IMR-90 (cell line): Measurements from ENCODE around the gene UBR4.

ENCODE experiments used
- CEBPB ChIP-seq: IDR thresholded peaks from 2 replicates; pipeline ENCODE4 v1.6.1; 2012; ENCODE audit warnings: low read depth, low read length, improper control_type of control experiment
- CHD1 ChIP-seq: IDR thresholded peaks from 2 replicates; pipeline ENCODE4 v1.6.1; 2012; ENCODE audit warnings: low read depth, low read length, improper control_type of control experiment
- FOS ChIP-seq: fragments of 150-350 bp; IDR thresholded peaks from 2 replicates; pipeline ENCODE4 v1.6.1; 2016; ENCODE audit warnings: low read depth, low read length
- MAZ ChIP-seq: IDR thresholded peaks from 2 replicates; pipeline ENCODE4 v1.6.1; 2012; ENCODE audit warnings: low read depth, mild to moderate bottlenecking, low read length, improper control_type of control experiment, moderate library complexity, borderline replicate concordance
- MXI1 ChIP-seq: IDR thresholded peaks from 2 replicates; pipeline ENCODE4 v1.6.1; 2012; ENCODE audit warnings: low read depth, mild to moderate bottlenecking, low read length, moderate library complexity, borderline replicate concordance
- POLR2A ChIP-seq: IDR thresholded peaks from 2 replicates; pipeline ENCODE4 v1.6.1; 2012; ENCODE audit warnings: mild to moderate bottlenecking, low read depth, low read length
- RAD21 ChIP-seq: IDR thresholded peaks from 2 replicates; pipeline ENCODE4 v1.6.1; 2012; ENCODE audit warnings: low read length, improper control_type of control experiment
- RFX5 ChIP-seq: IDR thresholded peaks from 2 replicates; pipeline ENCODE4 v1.8.0; 2012; ENCODE audit warnings: low read depth, mild to moderate bottlenecking, low read length, moderate library complexity
- TF ChIP-seq, protein P1 (sequence below): conservative IDR thresholded peaks from 2 replicates; pipeline ENCODE4 v1.5.1; 2012; ENCODE audit warnings: mild to moderate bottlenecking, low read depth, low read length, improper control_type of control experiment
- TF ChIP-seq, protein P2 (sequence below): fragments of 150-350 bp; IDR thresholded peaks from 2 replicates; pipeline ENCODE4 v1.6.1; 2016; ENCODE audit warnings: low read depth, mild to moderate bottlenecking, low read length, moderate library complexity, borderline replicate concordance

DNA sequence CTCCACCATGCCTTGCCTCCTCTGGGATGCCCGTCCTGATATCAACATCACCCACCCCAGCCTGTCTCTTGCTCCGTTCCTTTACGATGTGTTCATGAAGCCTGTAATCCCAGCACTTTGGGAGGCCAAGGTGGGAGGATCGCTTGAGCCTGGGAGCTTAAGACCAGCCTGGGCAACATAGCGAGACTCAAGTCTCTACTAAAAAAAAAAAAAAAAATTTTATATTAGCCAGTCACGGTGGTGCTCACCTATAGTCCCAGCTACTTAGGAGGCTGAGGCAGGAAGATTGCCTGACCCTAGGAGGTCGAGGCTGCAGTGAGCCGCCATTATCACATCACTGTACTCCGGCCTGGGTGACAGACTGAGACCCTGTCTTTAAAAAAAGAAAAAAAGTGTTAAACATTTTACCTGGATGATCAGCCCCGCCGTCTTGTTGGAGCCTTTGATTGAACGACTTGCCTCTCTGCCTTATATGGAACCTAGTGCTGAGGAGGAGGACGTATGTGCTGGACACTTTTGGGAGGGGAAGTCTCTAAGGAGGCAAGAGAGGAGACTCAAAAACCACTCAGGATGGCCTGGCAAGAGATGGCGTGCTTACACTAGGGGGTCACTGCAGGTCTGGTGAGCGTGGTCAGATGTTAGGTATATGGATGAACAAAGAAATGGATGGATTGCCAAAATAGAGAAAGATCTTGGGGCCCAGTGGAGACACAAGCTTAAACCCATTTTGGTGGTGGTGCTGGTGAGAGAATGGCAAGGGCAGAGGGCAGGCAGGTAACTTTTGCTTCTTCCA, 173.1 kb downstream of the UBR4 start:
- TF ChIP-seq, protein P1, sequence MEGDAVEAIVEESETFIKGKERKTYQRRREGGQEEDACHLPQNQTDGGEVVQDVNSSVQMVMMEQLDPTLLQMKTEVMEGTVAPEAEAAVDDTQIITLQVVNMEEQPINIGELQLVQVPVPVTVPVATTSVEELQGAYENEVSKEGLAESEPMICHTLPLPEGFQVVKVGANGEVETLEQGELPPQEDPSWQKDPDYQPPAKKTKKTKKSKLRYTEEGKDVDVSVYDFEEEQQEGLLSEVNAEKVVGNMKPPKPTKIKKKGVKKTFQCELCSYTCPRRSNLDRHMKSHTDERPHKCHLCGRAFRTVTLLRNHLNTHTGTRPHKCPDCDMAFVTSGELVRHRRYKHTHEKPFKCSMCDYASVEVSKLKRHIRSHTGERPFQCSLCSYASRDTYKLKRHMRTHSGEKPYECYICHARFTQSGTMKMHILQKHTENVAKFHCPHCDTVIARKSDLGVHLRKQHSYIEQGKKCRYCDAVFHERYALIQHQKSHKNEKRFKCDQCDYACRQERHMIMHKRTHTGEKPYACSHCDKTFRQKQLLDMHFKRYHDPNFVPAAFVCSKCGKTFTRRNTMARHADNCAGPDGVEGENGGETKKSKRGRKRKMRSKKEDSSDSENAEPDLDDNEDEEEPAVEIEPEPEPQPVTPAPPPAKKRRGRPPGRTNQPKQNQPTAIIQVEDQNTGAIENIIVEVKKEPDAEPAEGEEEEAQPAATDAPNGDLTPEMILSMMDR: no peak
- TF ChIP-seq RFX5: no peak
- TF ChIP-seq RAD21: no peak
- no peak for TF ChIP-seq FOS
- no peak for TF ChIP-seq POLR2A
- no peak for TF ChIP-seq CHD1
- TF ChIP-seq MAZ: no peak
- TF ChIP-seq MXI1: no peak
- TF ChIP-seq, protein P2, sequence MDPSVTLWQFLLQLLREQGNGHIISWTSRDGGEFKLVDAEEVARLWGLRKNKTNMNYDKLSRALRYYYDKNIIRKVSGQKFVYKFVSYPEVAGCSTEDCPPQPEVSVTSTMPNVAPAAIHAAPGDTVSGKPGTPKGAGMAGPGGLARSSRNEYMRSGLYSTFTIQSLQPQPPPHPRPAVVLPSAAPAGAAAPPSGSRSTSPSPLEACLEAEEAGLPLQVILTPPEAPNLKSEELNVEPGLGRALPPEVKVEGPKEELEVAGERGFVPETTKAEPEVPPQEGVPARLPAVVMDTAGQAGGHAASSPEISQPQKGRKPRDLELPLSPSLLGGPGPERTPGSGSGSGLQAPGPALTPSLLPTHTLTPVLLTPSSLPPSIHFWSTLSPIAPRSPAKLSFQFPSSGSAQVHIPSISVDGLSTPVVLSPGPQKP: no peak
- no peak for TF ChIP-seq CEBPB
